OCI-LY7 (cell line): ENCODE data around the gene DGKG. TPM values are rescaled to one million over a fixed set of nuclear protein-coding genes. Genes with fewer than 3 reads are reported as not detected.

Experiments used
- BruUV-seq: library from RNA; stranded (reverse); fragments of 400-500 nt; replicated peaks from 2 replicates; lab custom pipeline; 2021; lab: Mats Ljungman, UMichigan
- CTCF ChIA-PET: fragments of 300-600 bp; sonication (Branson Sonifier 250); formaldehyde crosslinking; loops from one replicate; lab custom pipeline; 2022; ENCODE audit warnings: antibody characterized with exemption; ENCODE audit not compliant: unreplicated experiment; lab: Charles Lee
- POLR2A ChIA-PET: fragments of 300-600 bp; sonication (Branson Sonifier 250); formaldehyde crosslinking; loops from one replicate; lab custom pipeline; 2022; ENCODE audit warnings: antibody characterized with exemption; lab: Charles Lee
- DNase-seq: peaks from one replicate; pipeline ENCODE4 v3.0.0-alpha.2; 2015; ENCODE audit warnings: low spot score
- H2AFZ ChIP-seq: fragments of 200-600 bp; sonication (generic), shearing (Covaris generic); 2 replicates; pipeline ENCODE4 v1.6.1; 2014; ENCODE audit warnings: mild to moderate bottlenecking, antibody characterized with exemption, low read length, moderate library complexity
- H3K27ac ChIP-seq: fragments of 200-600 bp; sonication (generic); 2 replicates; pipeline ENCODE4 v1.5.1; 2014; ENCODE audit warnings: mixed run types, low read depth, mild to moderate bottlenecking, moderate library complexity, low read length, inconsistent platforms; ENCODE audit not compliant: poor library complexity, severe bottlenecking
- H3K36me3 ChIP-seq: fragments of 200-600 bp; sonication (generic); 2 replicates; pipeline ENCODE4 v1.6.1; 2014; ENCODE audit warnings: mild to moderate bottlenecking, antibody characterized with exemption, low read length, moderate library complexity, mixed read lengths; ENCODE audit not compliant: insufficient read depth
- H3K4me1 ChIP-seq: fragments of 200-600 bp; sonication (generic); 2 replicates; pipeline ENCODE4 v1.5.1; 2014; ENCODE audit warnings: mild to moderate bottlenecking, low read length; ENCODE audit not compliant: insufficient read depth, poor library complexity, severe bottlenecking
- H3K4me2 ChIP-seq: fragments of 200-600 bp; sonication (generic); 2 replicates; pipeline ENCODE4 v1.6.1; 2014; ENCODE audit warnings: mild to moderate bottlenecking, low read length
- H3K4me3 ChIP-seq: fragments of 200-600 bp; sonication (generic); 2 replicates; pipeline ENCODE4 v1.5.1; 2014; ENCODE audit warnings: mild to moderate bottlenecking, low read depth, low read length; ENCODE audit not compliant: poor library complexity, severe bottlenecking
- H3K79me2 ChIP-seq: fragments of 200-600 bp; sonication (generic); 2 replicates; pipeline ENCODE4 v1.6.1; 2016; ENCODE audit warnings: low read depth, mild to moderate bottlenecking, low read length, moderate library complexity, mixed read lengths; ENCODE audit not compliant: insufficient read depth
- H3K9me2 ChIP-seq: fragments of 200-600 bp; sonication (generic); 2 replicates; pipeline ENCODE4 v1.6.1; 2016; ENCODE audit warnings: mild to moderate bottlenecking, low read length, mixed read lengths; ENCODE audit not compliant: insufficient read depth
- H3K9me3 ChIP-seq: fragments of 200-600 bp; sonication (generic); 2 replicates; pipeline ENCODE4 v1.6.1; 2014; ENCODE audit warnings: mild to moderate bottlenecking, mixed run types, low read length, mixed read lengths
- H4K20me1 ChIP-seq: fragments of 200-600 bp; sonication (generic); 2 replicates; pipeline ENCODE4 v1.6.1; 2014; ENCODE audit warnings: mild to moderate bottlenecking, antibody characterized with exemption, low read length, moderate library complexity, mixed read lengths; ENCODE audit not compliant: insufficient read depth
- CTCF ChIP-seq: fragments of 200-600 bp; sonication (generic); conservative IDR thresholded peaks from 2 replicates; pipeline ENCODE4 v1.5.1; 2014; ENCODE audit warnings: mild to moderate bottlenecking, antibody characterized with exemption, low read length, moderate library complexity, mixed read lengths
- EZH2phosphoT487 ChIP-seq: fragments of 200-600 bp; sonication (generic); IDR thresholded peaks from 2 replicates; pipeline ENCODE4 v1.6.1; 2018; ENCODE audit warnings: low read depth, borderline replicate concordance, mild to moderate bottlenecking, mixed run types, antibody characterized with exemption, low read length, moderate library complexity, mixed read lengths
- intact Hi-C: fragments of 100-400 bp; cut with micrococcal nuclease; formaldehyde crosslinking; loops from one replicate; pipeline ENCODE4 v1.10.0; 2022; ENCODE audit not compliant: unreplicated experiment
- total RNA-seq, 2 experiments: library from RNA; depleted of rRNA in 1 of 2; stranded (reverse); fragments of >200 nt in 1 of 2; shearing (Covaris generic) in 1 of 2; gene quantifications; 2 replicates each; pipeline ENCODE4 v1.2.3, GENCODE V29; 2014 to 2022

Gene DGKG
- total RNA-seq, 2 experiments from 2014 or later = 0.06 TPM; not detected in 1

- CTCF ChIA-PET = no interaction called here
- no peaks in the 10 kb centered on the region for H3K9me3 ChIP-seq
- no peak overlapping the region for H3K27ac ChIP-seq
- no peaks in the 10 kb centered on the region for H3K36me3 ChIP-seq
- no peak overlapping the region for H2AFZ ChIP-seq
- DNase-seq = no peak
- H4K20me1 ChIP-seq = no peaks in the 10 kb centered on the region
- H3K79me2 ChIP-seq = no peaks in the 10 kb centered on the region
- H3K4me1 ChIP-seq = peaks cover 3% of the 10 kb centered on the region
- no peak overlapping the region for H3K4me3 ChIP-seq
- intact Hi-C loops = no loop called here
- no TSS peak for BruUV-seq
- POLR2A ChIA-PET = no interaction called here
- H3K4me2 ChIP-seq = no peak overlapping the region
- TF ChIP-seq EZH2phosphoT487 = no peak
- TF ChIP-seq CTCF = no peak
- H3K9me2 ChIP-seq = no peaks in the 10 kb centered on the region
These were observed 78.9 kb downstream of the DGKG start for GRCh38 chr3:186283096-186283495.

GRCh38 chr3:186281176-186281575, 80.9 kb downstream of the DGKG start:
- no TSS peak for BruUV-seq
- DNase-seq = no peak
- ChIA-PET CTCF (no interaction called here), POLR2A (interaction anchor here (0.6 to 0.8 kb wide), 2 partner anchors 16 to 67 kb away, joined by 3 to 4 read pairs; no protein-coding TSS in a partner anchor)
- no peaks in the 10 kb centered on the region for H3K9me3 ChIP-seq
- no peaks in the 10 kb centered on the region for H3K79me2 ChIP-seq
- no peak overlapping the region for H3K4me2 ChIP-seq
- H3K27ac ChIP-seq = no peak overlapping the region
- no peak overlapping the region for H2AFZ ChIP-seq
- TF ChIP-seq CTCF (no peak), EZH2phosphoT487 (no peak)
- no peaks in the 10 kb centered on the region for H3K9me2 ChIP-seq
- no peaks in the 10 kb centered on the region for H4K20me1 ChIP-seq
- intact Hi-C loops = no loop called here
- no peak overlapping the region for H3K4me3 ChIP-seq
- no peaks in the 10 kb centered on the region for H3K36me3 ChIP-seq
- H3K4me1 ChIP-seq = peaks cover 3% of the 10 kb centered on the region

GRCh38 chr3:186280737-186281136, 81.3 kb downstream of the DGKG start:
- ChIA-PET POLR2A (interaction anchor here (0.6 to 0.8 kb wide), 2 partner anchors 16 to 67 kb away, joined by 3 to 4 read pairs; no protein-coding TSS in a partner anchor), CTCF (no interaction called here)
- H2AFZ ChIP-seq = no peak overlapping the region
- no TSS peak for BruUV-seq
- H3K4me3 ChIP-seq = no peak overlapping the region
- H3K4me2 ChIP-seq = no peak overlapping the region
- peaks cover 3% of the 10 kb centered on the region for H3K4me1 ChIP-seq
- intact Hi-C loops = no loop called here
- no peaks in the 10 kb centered on the region for H3K79me2 ChIP-seq
- H4K20me1 ChIP-seq = no peaks in the 10 kb centered on the region
- no peak for DNase-seq
- no peaks in the 10 kb centered on the region for H3K36me3 ChIP-seq
- H3K27ac ChIP-seq = no peak overlapping the region
- no peak for TF ChIP-seq EZH2phosphoT487
- TF ChIP-seq CTCF = no peak
- no peaks in the 10 kb centered on the region for H3K9me2 ChIP-seq
- no peaks in the 10 kb centered on the region for H3K9me3 ChIP-seq
